Stimulated activated CD4-positive, alpha-beta T cell treated with anti-CD3 and anti-CD28 coated beads, Interleukin-4, amount 100 ng/mL, for 1 hour (primary cell): Measurements from ENCODE around the gene PKD1L1.
"Not testable (repeated sequence)": the region's sequence is repeated elsewhere in the genome, so short reads cannot be mapped to it uniquely, and the experiment has no call there.

Experiments used
- DNase-seq: peaks from one replicate; pipeline ENCODE4 v3.0.0-alpha.2; 2020

Gene PKD1L1

DNA sequence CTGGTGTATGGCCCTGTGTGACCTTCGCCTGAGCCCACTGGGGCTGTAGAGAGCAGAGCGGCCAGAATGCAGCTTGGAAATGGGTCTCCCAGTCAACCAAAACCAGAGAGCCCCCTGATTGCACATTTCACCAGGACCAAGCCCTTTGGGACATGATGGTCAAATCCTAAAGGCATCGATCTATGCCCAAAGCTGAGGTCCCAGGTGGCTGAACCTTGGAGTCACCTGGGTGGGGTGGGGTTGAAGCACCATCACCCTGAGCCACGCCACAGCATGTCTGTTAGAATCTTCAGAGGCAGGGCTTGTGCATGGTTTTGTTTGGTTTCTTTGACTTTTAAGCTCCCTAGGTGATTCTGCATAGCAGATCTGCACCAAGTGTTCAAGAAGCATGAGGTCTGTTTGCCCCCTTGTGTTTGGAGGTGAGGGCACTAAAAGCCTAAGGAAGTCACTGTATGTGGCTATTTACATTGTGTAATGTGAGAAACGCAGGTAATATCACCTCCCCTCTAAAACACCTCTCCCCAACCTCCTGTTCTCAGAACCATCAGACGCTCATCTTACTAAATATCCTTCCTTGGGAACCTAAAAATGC, 9.6 kb downstream of the PKD1L1 start:
- DNase-seq: no peak

DNA sequence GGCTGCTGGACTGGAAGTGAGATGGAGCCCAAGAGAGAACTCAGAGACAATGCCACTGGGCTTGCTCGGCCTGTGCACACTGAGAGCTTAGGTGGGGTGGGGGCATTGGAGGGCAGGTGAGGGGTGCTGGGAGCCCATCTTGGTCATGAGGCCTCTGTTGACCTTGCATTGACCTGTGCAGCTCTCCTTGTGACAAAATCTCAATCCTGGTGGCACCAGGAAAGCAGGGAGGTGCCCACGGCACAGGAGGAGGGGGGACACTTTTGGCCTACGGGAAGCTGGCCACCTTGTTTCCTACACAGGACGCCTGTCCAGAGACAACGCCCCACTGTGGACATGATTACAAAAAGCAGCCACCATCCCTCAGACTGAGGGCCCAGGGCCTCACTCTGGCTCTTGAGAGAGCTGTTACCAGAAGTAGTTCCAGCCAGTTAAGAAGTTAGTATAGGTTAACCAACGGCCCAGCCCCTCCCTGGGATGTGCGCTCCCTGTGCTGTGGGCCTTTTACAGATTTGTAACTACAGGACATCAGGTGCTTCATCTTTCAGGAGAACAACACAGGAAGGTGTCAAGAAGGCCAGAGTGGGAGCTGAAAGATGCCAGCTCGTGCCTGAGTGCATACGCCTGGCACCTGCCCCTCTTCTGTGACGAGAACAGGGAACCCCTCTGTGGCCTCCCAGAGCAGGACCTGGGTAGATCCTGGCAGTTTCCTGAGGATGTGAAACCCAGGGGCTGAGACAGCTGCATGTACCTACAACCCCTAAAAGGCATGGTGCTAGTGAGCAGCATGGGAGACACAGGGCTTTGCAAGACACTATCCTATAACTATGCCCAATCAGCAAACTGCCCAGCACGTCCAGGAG, 10.3 kb downstream of the PKD1L1 start:
- no peak for DNase-seq

DNA sequence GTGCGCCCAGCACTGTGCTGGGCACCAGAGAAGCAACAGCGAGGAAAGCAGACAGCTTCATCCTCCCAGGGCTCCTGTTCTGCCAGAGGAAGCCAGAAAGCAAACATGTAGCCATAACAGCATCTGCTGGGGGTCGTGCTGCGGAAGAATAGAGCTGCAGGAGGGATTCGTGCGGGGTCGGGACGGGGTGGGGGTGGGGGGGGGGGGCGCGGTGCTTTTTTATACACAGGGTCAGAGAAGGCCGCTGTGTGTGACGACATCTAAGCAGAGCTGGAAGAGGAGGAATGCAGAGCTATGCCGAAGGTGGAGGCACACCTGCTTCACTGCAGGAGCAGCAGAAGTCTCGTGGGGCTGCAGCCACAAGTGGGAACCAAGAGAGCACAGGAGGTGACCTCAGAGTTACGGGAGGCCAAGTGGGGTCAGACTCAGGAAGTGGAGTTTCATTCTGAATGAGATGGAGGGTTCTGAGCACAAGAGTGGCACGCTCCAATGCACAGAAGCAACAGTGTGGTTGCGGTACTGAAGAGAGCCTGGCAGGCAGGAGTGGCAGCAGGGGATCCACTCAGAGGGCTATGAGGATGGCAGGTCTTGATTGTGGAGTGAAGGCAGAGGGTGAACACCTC, 11.1 kb downstream of the PKD1L1 start:
- no peak for DNase-seq

GRCh38 chr7:47936323-47936722, 11.9 kb downstream of the PKD1L1 start:
- no peak for DNase-seq

- no peak for DNase-seq
Observed at GRCh38 chr7:47935336-47935735, 12.9 kb downstream of the PKD1L1 start.

- DNase-seq: no peak
Observed at GRCh38 chr7:47934831-47935230, 13.4 kb downstream of the PKD1L1 start.

GRCh38 chr7:47933215-47933614, 15.1 kb downstream of the PKD1L1 start:
- DNase-seq: no peak

GRCh38 chr7:47932466-47933037, 15.7 kb downstream of the PKD1L1 start:
- DNase-seq: no peak

DNA sequence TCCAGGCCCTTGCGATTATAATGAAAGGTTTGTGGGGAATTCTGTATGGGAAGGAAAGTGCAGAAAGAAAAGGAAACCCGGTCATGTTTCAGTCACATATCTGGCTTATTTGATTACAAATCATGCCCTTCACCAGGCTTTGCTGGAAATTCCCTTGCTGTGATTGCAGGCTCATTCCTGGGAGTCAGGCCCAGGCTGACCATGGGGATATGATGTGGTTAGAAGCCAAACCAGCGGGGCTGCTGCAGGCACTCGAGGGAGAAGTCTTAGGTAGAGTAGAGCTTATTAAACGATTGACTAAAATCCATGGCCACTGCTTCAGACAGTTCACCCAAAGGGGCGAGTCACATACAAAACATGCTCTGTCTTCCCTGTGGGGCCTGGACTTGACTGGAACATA, 16.2 kb downstream of the PKD1L1 start:
- DNase-seq: no peak

DNA sequence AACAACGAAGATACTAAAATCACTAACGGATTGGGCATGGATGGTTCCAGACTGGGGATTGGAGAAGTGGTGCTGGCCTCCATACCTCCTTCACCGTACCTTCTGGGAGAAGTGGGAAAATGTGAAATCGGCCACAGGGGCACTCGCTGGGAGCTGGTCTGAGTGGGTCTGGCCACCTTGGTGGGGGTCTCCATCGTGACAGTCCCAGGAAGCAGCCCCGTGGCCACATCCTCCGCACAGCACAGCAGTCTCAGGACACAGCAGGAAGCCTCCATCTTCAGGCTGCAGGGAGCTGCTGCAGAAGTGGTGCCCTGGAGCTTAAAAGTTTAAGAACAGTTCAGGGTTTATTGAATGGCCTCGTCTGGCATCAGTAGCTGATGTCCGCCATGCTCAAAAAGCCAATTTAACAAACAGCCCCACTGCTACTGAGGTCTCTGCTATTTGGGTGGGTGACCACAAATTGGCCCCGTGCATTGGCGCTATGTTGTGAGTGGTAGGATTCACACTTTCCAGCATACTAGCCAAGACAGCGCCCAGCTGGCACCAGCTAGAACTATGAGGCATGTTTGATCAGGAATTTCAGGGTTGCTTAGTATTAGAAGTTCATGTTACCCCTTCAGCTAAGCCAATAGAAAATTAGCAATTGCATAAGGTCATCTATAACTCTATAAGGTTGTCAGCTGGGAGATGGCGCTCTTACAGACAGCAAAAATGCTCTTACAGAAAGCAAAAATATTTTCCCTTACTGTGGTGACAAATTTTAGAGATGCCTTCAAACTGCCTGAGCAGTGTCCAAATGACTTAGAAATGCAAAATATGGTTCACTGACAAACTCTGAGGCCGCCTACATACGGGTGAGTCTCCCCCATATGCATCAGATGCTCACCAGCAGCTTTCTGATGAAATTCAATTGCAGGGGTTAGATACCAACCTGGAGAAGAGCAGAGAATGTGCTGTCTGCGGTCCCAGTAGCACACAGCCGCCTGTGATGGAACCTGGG, 17.0 kb downstream of the PKD1L1 start:
- no peak for DNase-seq

- DNase-seq: no peak
Observed at GRCh38 chr7:47924266-47924665, 24.0 kb downstream of the PKD1L1 start.

DNA sequence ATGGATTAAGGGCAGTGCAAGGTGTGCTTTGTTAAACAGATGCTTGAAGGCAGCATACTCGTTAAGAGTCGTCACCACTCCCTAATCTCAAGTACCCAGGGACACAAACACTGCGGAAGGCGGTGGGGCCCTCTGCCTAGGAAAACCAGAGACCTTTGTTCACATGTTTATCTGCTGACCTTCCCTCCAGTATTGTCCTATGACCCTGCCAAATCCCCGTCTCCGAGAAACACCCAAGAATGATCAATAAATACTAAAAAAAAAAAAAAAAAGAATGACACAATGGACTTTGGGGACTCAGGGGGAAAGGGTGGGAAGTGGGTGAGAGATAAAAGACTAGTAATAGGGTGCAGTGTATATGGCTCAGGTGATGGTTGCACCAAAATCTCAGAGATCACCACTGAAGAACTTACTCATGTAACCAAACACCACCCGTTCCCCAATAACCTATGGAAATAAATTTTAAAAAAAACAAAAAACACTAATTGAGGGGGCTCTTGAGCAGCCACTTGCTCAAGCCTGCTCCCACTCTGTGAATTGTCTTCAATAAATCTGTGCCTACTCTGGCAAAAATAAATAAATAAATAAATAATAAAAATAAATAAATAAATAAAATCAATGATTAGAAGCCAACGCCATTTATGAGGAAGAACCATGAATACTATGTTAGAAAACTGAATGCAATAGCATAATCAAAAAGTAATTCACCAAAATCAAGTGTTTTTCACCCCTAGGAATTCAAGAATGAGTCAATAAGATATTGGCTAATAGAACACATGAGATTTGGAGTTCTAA, 25.0 kb downstream of the PKD1L1 start:
- DNase-seq: not testable (repeated sequence)

DNA sequence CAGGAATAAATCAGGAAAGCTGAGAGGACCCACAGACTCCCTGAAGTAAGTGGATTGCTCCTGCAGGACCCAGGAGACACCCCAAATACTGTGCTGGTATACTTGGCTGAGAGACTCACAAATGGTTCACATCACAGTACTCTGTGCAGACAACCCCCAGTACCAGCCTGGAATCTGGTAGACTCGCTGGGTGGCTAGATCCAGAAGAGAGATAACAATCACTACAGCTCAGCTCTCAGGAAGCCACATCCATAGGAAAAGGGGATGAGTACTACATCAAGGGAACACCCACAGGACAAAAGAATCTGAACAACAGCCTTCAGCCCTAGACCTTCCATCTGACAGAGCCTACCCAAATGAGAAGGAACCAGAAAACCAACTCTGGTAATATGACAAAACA, 31.8 kb downstream of the PKD1L1 start:
- DNase-seq: not testable (repeated sequence)

DNA sequence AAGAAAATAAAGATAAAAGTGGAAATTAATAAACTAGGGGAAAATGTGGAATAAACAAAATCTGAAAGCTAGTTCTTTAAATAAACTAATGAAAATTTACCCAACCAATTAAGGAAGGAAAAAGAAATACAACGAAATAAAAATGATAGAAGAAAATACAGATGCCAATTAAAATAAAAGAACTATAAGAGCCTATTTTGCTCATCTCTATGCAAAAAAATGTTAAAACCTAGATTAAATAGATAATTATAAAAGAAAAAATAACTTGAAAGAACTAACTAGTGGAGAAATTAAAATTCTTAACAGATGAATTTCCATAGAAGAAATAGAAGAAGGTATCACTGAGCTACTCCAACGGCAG, 32.7 kb downstream of the PKD1L1 start:
- DNase-seq: no peak

DNA sequence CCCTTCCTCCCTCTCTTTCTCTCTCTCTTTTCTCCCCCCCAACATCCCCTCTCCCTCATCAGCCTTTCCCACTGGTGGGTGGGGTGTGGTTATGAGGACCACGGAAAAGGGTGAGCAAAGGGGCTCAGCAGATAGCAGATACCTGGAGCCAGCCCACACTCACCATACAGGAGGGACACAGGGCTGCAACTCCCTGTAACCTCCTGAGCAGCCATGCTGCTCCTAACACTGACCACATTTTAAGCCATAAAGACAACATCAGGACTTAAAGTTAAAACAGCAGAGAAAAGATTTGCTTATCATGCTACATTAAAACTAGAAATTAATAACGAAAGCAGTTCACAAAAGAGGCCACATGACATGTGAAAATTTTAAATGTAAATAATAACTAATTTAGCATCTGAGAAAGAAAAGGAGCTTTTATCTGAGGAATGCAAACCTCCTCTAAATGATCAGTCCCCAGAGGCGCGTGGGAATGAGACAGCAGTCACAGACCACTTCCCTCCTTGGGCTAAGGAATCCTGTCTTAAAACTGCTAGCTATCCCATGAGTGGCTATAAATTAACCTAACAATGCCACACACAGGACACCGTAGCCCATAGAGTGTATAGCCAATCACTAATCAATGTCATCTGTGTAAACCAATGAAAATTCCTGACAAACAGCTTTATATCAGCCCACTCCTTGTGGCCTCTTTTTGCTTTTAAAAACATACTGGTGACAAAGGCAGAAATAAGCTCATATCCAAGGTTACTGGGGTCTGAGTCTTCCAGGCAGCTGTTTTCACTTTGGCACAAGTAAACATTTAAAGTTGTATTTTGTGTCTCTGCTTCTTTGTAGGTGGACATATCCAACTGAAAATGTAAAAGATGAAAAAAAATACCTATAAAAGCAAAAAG, 33.3 kb downstream of the PKD1L1 start:
- DNase-seq: no peak

- no peak for DNase-seq
Observed at GRCh38 chr7:47912332-47912731, 35.9 kb downstream of the PKD1L1 start.

- no peak for DNase-seq
Observed at GRCh38 chr7:47908720-47909119, 39.5 kb downstream of the PKD1L1 start.

GRCh38 chr7:47907981-47908616, 40.2 kb downstream of the PKD1L1 start:
- DNase-seq: no peak

DNA sequence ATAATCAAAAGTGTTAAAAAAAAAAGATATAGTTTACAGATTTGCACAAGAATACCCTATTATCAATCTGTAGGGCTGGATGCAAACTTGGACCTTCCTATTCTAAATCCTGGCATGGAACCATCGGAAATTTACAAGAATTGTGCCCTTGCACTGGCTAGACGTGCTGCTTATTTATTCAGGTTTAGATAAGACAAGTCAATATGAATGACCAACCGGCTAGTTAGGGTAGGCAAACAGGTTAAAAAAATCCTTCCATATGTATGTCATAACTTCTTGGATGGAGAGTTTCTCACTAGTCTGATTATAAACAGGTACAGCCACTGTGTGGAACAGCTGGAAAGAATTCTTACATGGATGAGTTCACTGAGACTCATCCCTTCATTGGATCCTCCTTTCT, 41.4 kb downstream of the PKD1L1 start:
- DNase-seq: no peak
